Endothelial cell of umbilical vein (primary cell): Measurements from ENCODE around the gene ADSL. TPM values are rescaled to one million over a fixed set of nuclear protein-coding genes. Genes with fewer than 3 reads are reported as not detected.

Experiments used
- BruUV-seq: library from RNA; stranded (reverse); fragments of 400-500 nt; replicated peaks from 2 replicates; lab custom pipeline; 2021; lab: Mats Ljungman, UMichigan
- CTCF ChIA-PET: fragments of 300-600, 350-600 bp; sonication (Branson Sonifier 250); formaldehyde crosslinking; loops from one replicate; lab custom pipeline; 2021; ENCODE audit warnings: antibody characterized with exemption, inconsistent platforms; lab: Charles Lee
- POLR2A ChIA-PET: fragments of 300-600, 350-600 bp; sonication (Branson Sonifier 250); formaldehyde crosslinking; loops from one replicate; lab custom pipeline; 2021; ENCODE audit warnings: antibody characterized with exemption, inconsistent platforms; lab: Charles Lee
- DNase-seq: peaks from one replicate; pipeline ENCODE4 v3.0.0-alpha.2; 2011; ENCODE audit warnings: low read depth, low spot score
- FAIRE-seq: peaks from 2 replicates; lab custom pipeline; 2011; peaks lifted over from hg19 to GRCh38; lab: Jason Lieb, UNC
- H2AFZ ChIP-seq: 2 replicates; pipeline ENCODE4 v1.6.0; 2012; ENCODE audit warnings: low read depth, low read length, control low read depth, inconsistent platforms
- H3K27ac ChIP-seq: 2 replicates; pipeline ENCODE4 v1.5.1; 2011; ENCODE audit warnings: low read depth, mild to moderate bottlenecking, control low read depth, low read length, moderate library complexity; ENCODE audit not compliant: insufficient read depth
- H3K27me3 ChIP-seq, 2 experiments: 2 replicates each; pipeline versions ENCODE4 v1.6.0 to v1.6.1; 2011; ENCODE audit warnings: low read length in 2 of 2, mixed read lengths in 1 of 2; ENCODE audit not compliant: control insufficient read depth in 2 of 2, insufficient read depth in 2 of 2
- H3K36me3 ChIP-seq, 2 experiments: 2 replicates in 1 of 2; 3 replicates in 1 of 2; pipeline ENCODE4 v1.5.1; 2011; ENCODE audit warnings: low read length in 2 of 2, mild to moderate bottlenecking in 1 of 2, moderate library complexity in 1 of 2; ENCODE audit not compliant: control insufficient read depth in 2 of 2, insufficient read depth in 2 of 2; ENCODE audit errors: extremely low read depth in 1 of 2
- H3K4me1 ChIP-seq: 3 replicates; pipeline ENCODE4 v1.5.1; 2011; ENCODE audit warnings: mild to moderate bottlenecking, low read length; ENCODE audit not compliant: control insufficient read depth, insufficient read depth; ENCODE audit errors: extremely low read depth
- H3K4me2 ChIP-seq: 2 replicates; pipeline ENCODE4 v1.6.1; 2011; ENCODE audit warnings: low read length, control low read depth, mixed read lengths; ENCODE audit not compliant: insufficient read depth
- H3K4me3 ChIP-seq, 3 experiments: fragments of 200-600 bp in 1 of 3; sonication (generic), shearing (Covaris generic) in 1 of 3; replicated peaks in 1 of 3; 2 replicates each; pipeline ENCODE4 v1.5.1; 2011 to 2016; ENCODE audit warnings: control low read depth in 3 of 3, low read length in 3 of 3, mild to moderate bottlenecking in 2 of 3, inconsistent platforms in 1 of 3, low read depth in 1 of 3, moderate library complexity in 1 of 3; ENCODE audit not compliant: insufficient read depth in 1 of 3
- H3K79me2 ChIP-seq: 2 replicates; pipeline ENCODE4 v1.6.0; 2012; ENCODE audit warnings: low read length, inconsistent platforms; ENCODE audit not compliant: control insufficient read depth, insufficient read depth
- H3K9ac ChIP-seq: replicated peaks from 2 replicates; pipeline ENCODE3; 2011; ENCODE audit warnings: low read length, control low read depth; ENCODE audit not compliant: insufficient read depth; ENCODE audit errors: extremely low read depth
- H3K9me1 ChIP-seq: replicated peaks from 3 replicates; pipeline ENCODE4 v1.6.0; 2011; ENCODE audit warnings: mild to moderate bottlenecking, low read length; ENCODE audit not compliant: control insufficient read depth, insufficient read depth; ENCODE audit errors: extremely low read depth
- H3K9me3 ChIP-seq: replicated peaks from 2 replicates; pipeline ENCODE4 v1.5.1; 2012; ENCODE audit warnings: low read length, inconsistent platforms; ENCODE audit not compliant: control insufficient read depth, insufficient read depth
- H4K20me1 ChIP-seq: replicated peaks from 2 replicates; pipeline ENCODE3; 2011; ENCODE audit warnings: mild to moderate bottlenecking, low read length; ENCODE audit not compliant: control insufficient read depth, insufficient read depth; ENCODE audit errors: extremely low read depth
- CTCF ChIP-seq, 2 donors: IDR thresholded peaks; 1 replicate in 1 of 2; 2 replicates in 1 of 2; pipeline ENCODE4 v1.5.1; 2011; ENCODE audit warnings: low read length in 2 of 2, mild to moderate bottlenecking in 2 of 2, moderate library complexity in 2 of 2, control low read depth in 1 of 2, inconsistent platforms in 1 of 2, low read depth in 1 of 2; ENCODE audit not compliant: insufficient read depth in 1 of 2; ENCODE audit errors: extremely low read depth in 1 of 2
- EZH2 ChIP-seq: IDR thresholded peaks from 2 replicates; pipeline ENCODE4 v1.6.1; 2012; ENCODE audit warnings: borderline replicate concordance, low read depth, mild to moderate bottlenecking, moderate library complexity, low read length, inconsistent platforms; ENCODE audit not compliant: severe bottlenecking
- FOS ChIP-seq: IDR thresholded peaks from 2 replicates; pipeline ENCODE4 v1.6.1; 2011; ENCODE audit warnings: mild to moderate bottlenecking, low read length, moderate library complexity, borderline replicate concordance; ENCODE audit not compliant: insufficient read depth
- GATA2 ChIP-seq: IDR thresholded peaks from 2 replicates; pipeline ENCODE4 v1.7.0; 2011; ENCODE audit warnings: low read depth, mild to moderate bottlenecking, moderate library complexity, mixed read lengths, low read length; ENCODE audit not compliant: insufficient read length, insufficient read depth
- JUN ChIP-seq: IDR thresholded peaks from 2 replicates; pipeline ENCODE4 v1.6.1; 2011; ENCODE audit warnings: borderline replicate concordance, low read depth; ENCODE audit not compliant: insufficient read length, insufficient read depth
- MAX ChIP-seq: IDR thresholded peaks from 2 replicates; pipeline ENCODE4 v1.6.1; 2011; ENCODE audit not compliant: insufficient read depth, insufficient read length
- MYC ChIP-seq: IDR thresholded peaks from one replicate; pipeline ENCODE4 v1.6.1; 2011; ENCODE audit warnings: mild to moderate bottlenecking, low read depth, low read length
- POLR2A ChIP-seq: IDR thresholded peaks from 2 replicates; pipeline ENCODE4 v1.6.1; 2012; ENCODE audit warnings: low read depth, mild to moderate bottlenecking, control low read depth, low read length
- POLR2AphosphoS5 ChIP-seq: IDR thresholded peaks from 2 replicates; pipeline ENCODE4 v1.6.1; 2012; ENCODE audit warnings: low read depth, mild to moderate bottlenecking, control low read depth, low read length, moderate library complexity; ENCODE audit not compliant: insufficient read depth
- dilution Hi-C: fragments of 300-500 bp; cut with MboI; formaldehyde crosslinking; loops from one replicate; pipeline ENCODE4 v1.15.0; 2019; ENCODE audit warnings: low sequenced_read_pairs; ENCODE audit not compliant: extremely low pct_ligation_motif_present
- intact Hi-C: fragments of 100-400 bp; cut with micrococcal nuclease; formaldehyde crosslinking; loops from one replicate; pipeline ENCODE4 v1.10.0; 2022
- polyA plus RNA-seq, 4 experiments: library from polyadenylated mRNA; depleted of rRNA in 3 of 4; stranded (reverse) in 3 of 4; unstranded in 1 of 4; fragments of >200 nt; gene quantifications; 2 replicates each; pipeline versions ENCODE4 v1.2.1 to v1.2.3, GENCODE V29; 2011 to 2012; ENCODE audit warnings: missing spikeins in 1 of 4
- total RNA-seq: library from RNA; stranded (reverse); gene quantifications from 2 replicates; pipeline ENCODE4 v1.2.3, GENCODE V29; 2021

Gene ADSL
- total and polyA plus RNA-seq, 2 donors (not counting 3 experiments of a cell fraction or from before 2014, with no cell fraction given): 103 to 141 TPM

GRCh38 chr22:40406063-40406890, 60.0 kb downstream of the ADSL start:
- DNase-seq (no peak), FAIRE-seq (no peak)
- Histone ChIP-seq H3K79me2 (no peaks in the 10 kb centered on the region), H3K4me1 (no peaks in the 10 kb centered on the region), H2AFZ (no peak overlapping the region), H3K4me2 (no peak overlapping the region), H3K27ac (no peak overlapping the region), H3K9ac (no peak overlapping the region), H3K9me1 (no peaks in the 10 kb centered on the region), H3K36me3 (peaks cover 4 to 62% of the 10 kb centered on the region in 2 experiments), H4K20me1 (no peaks in the 10 kb centered on the region), H3K9me3 (no peaks in the 10 kb centered on the region), H3K27me3 (no peaks in the 10 kb centered on the region), H3K4me3 (no peak overlapping the region)
- no TSS peak for BruUV-seq
- intact Hi-C loops: no loop called here
- dilution Hi-C loops: no loop called here
- TF ChIP-seq FOS (no peak), JUN (no peak), CTCF (IDR thresholded peaks at IDR 0.05; ENCODE audit: extremely low read depth in 1 of 2, insufficient read depth in 1 of 2, low read depth in 1 of 2, low read length in 2 of 2) (no peak), EZH2 (no peak), GATA2 (no peak), MAX (no peak), MYC (no peak), POLR2AphosphoS5 (no peak), POLR2A (no peak)
- ChIA-PET POLR2A (interaction anchor here (0.5 kb wide), 1 partner anchor 886 kb away, joined by 4 read pairs; no protein-coding TSS in a partner anchor), CTCF (interaction anchor here (1.4 kb wide), 1 partner anchor 9 kb away, joined by 3 read pairs; no protein-coding TSS in a partner anchor)
